GM12878 (cell line): ENCODE data around the gene CCSER2. TPM values are rescaled to one million over a fixed set of nuclear protein-coding genes. Genes with fewer than 3 reads are reported as not detected.

Experiments used
- BACH1 ChIP-seq: fragments of 450-650 bp; IDR thresholded peaks from 2 replicates; pipeline ENCODE4 v1.6.1; 2017; ENCODE audit warnings: mild to moderate bottlenecking, borderline replicate concordance
- CEBPB ChIP-seq, 2 experiments: fragments of 150-350 bp in 1 of 2; IDR thresholded peaks; 2 replicates each; pipeline ENCODE4 v1.6.1; 2012 to 2014; ENCODE audit warnings: low read depth in 2 of 2, low read length in 2 of 2, borderline replicate concordance in 1 of 2, inconsistent platforms in 1 of 2
- FOXK2 ChIP-seq: fragments of 450-650 bp; IDR thresholded peaks from 2 replicates; pipeline ENCODE4 v1.6.1; 2017; ENCODE audit warnings: mild to moderate bottlenecking, moderate library complexity
- HDAC6 ChIP-seq: fragments of 200-600 bp; sonication (generic); IDR thresholded peaks from one replicate; pipeline ENCODE4 v1.8.0; 2017; ENCODE audit warnings: antibody characterized with exemption; ENCODE audit not compliant: unreplicated experiment
- HDGF ChIP-seq: fragments of 450-650 bp; IDR thresholded peaks from 2 replicates; pipeline ENCODE4 v1.6.1; 2016; ENCODE audit warnings: antibody characterized with exemption
- KLF5 ChIP-seq: fragments of 450-650 bp; IDR thresholded peaks from 2 replicates; pipeline ENCODE4 v1.6.1; 2014; ENCODE audit warnings: mild to moderate bottlenecking; ENCODE audit not compliant: partially characterized antibody
- RB1 ChIP-seq: fragments of 450-650 bp; formaldehyde crosslinking; IDR thresholded peaks from 2 replicates; pipeline ENCODE4 v1.6.1; 2017; ENCODE audit warnings: mild to moderate bottlenecking, borderline replicate concordance
- RFX5 ChIP-seq: IDR thresholded peaks from 2 replicates; pipeline ENCODE4 v1.6.1; 2011; ENCODE audit warnings: low read depth, low read length, improper control_type of control experiment
- RUNX3 ChIP-seq: IDR thresholded peaks from 2 replicates; pipeline ENCODE4 v1.6.1; 2012; ENCODE audit warnings: low read length, inconsistent platforms
- TAF1 ChIP-seq: IDR thresholded peaks from 2 replicates; pipeline ENCODE4 v1.6.1; 2011; ENCODE audit warnings: mild to moderate bottlenecking, low read depth, low read length, borderline replicate concordance
- ZNF592 ChIP-seq: fragments of 450-650 bp; IDR thresholded peaks from 2 replicates; pipeline ENCODE4 v1.6.1; 2017; ENCODE audit warnings: mild to moderate bottlenecking, moderate library complexity
- polyA plus RNA-seq, 11 experiments: library from polyadenylated mRNA; depleted of rRNA in 4 of 11; unstranded in 6 of 11; stranded (reverse) in 5 of 11; fragments of >200 nt; fragmentation: Nextera tagmentation in 4 of 11; fragmentation: Illumina TruSeq in 1 of 11; extraction: Ambion mirVana in 4 of 11; extraction: Trizol in 1 of 11; gene quantifications; 1 replicate in 1 of 11; 2 replicates in 10 of 11; pipeline versions ENCODE4 v1.2.1 to v1.2.3, GENCODE V29; 2011 to 2016; ENCODE audit warnings: inconsistent platforms in 2 of 11, missing spikeins in 2 of 11, low read depth in 1 of 11
- total RNA-seq, 4 experiments: library from RNA; depleted of rRNA in 3 of 4; stranded (reverse); fragments of >200 nt in 3 of 4; fragmentation: Illumina TruSeq in 1 of 4; extraction: Trizol in 1 of 4; gene quantifications; 2 replicates each; pipeline versions ENCODE4 v1.2.1 to v1.2.3, GENCODE V29; 2013 to 2021
- TF ChIP-seq, protein P1 (sequence below): IDR thresholded peaks from 2 replicates; pipeline ENCODE4 v1.6.1; 2011; ENCODE audit warnings: low read depth, mild to moderate bottlenecking, low read length, moderate library complexity, borderline replicate concordance; ENCODE audit errors: extremely low read depth
- TF ChIP-seq, protein P2 (sequence below): fragments of 450-650 bp; IDR thresholded peaks from 2 replicates; pipeline ENCODE4 v1.6.1; 2017; ENCODE audit warnings: antibody characterized with exemption, mild to moderate bottlenecking, moderate library complexity

The CCSER2 gene
- total and polyA plus RNA-seq, 10 of the 15 experiments (the other 5 are each of a cell fraction or from before 2014, with no cell fraction given), result 4.7 to 18.8 (median 13.2) TPM

DNA sequence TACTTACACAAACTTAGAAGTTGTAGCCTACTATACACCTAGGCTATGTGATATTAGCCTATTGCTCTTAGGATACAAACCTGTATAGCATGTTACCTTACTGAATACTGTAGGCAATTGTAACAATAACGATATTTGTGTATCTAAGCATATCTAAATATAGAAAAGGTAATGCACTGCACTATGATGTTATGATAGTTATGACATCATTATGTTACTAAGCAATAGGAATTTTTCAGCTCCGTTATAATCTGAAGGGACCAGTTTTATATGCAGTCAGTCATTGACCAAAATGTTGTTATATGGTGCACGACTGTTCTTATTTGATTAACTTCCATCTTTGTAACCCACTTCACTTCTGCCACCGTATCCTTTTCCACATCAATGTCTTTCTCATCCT lies 62.0 kb downstream of the CCSER2 start (continued):
- no peak for TF ChIP-seq KLF5
- TF ChIP-seq BACH1, result no peak
- no peak for TF ChIP-seq FOXK2
- no peak for TF ChIP-seq TAF1
- no peak for TF ChIP-seq CEBPB (IDR thresholded peaks at IDR 0.05; ENCODE audit: borderline replicate concordance in 1 of 2, low read depth in 2 of 2, low read length in 2 of 2)
- TF ChIP-seq RB1, result no peak
- TF ChIP-seq HDGF, result no peak
- TF ChIP-seq ZNF592, result no peak
- TF ChIP-seq, protein P1, sequence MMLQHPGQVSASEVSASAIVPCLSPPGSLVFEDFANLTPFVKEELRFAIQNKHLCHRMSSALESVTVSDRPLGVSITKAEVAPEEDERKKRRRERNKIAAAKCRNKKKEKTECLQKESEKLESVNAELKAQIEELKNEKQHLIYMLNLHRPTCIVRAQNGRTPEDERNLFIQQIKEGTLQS, result no peak
- no peak for TF ChIP-seq RFX5
- no peak for TF ChIP-seq HDAC6
- TF ChIP-seq, protein P2, sequence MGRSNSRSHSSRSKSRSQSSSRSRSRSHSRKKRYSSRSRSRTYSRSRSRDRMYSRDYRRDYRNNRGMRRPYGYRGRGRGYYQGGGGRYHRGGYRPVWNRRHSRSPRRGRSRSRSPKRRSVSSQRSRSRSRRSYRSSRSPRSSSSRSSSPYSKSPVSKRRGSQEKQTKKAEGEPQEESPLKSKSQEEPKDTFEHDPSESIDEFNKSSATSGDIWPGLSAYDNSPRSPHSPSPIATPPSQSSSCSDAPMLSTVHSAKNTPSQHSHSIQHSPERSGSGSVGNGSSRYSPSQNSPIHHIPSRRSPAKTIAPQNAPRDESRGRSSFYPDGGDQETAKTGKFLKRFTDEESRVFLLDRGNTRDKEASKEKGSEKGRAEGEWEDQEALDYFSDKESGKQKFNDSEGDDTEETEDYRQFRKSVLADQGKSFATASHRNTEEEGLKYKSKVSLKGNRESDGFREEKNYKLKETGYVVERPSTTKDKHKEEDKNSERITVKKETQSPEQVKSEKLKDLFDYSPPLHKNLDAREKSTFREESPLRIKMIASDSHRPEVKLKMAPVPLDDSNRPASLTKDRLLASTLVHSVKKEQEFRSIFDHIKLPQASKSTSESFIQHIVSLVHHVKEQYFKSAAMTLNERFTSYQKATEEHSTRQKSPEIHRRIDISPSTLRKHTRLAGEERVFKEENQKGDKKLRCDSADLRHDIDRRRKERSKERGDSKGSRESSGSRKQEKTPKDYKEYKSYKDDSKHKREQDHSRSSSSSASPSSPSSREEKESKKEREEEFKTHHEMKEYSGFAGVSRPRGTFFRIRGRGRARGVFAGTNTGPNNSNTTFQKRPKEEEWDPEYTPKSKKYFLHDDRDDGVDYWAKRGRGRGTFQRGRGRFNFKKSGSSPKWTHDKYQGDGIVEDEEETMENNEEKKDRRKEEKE, result no peak
- no peak for TF ChIP-seq RUNX3
